ENCODE measurements around the gene EHF.

The EHF gene

GRCh38 chr11:34593085-34593484, 27.8 kb upstream of the EHF start:
- ChIA-PET POLR2A (no interaction called here), CTCF (no interaction called here)
- DNase-seq, result no peak
- Histone ChIP-seq H3K27me3 (replicated peaks in 2 of 5; ENCODE audit: control insufficient read depth in 4 of 5, insufficient read depth in 5 of 5, low read length in 4 of 5) (no peaks in the 10 kb centered on the region), H3K4me1 (ENCODE audit: control extremely low read depth in 1 of 4, control insufficient read depth in 4 of 4, insufficient read depth in 4 of 4, low read length in 3 of 4) (no peaks in the 10 kb centered on the region), H3K36me3 (ENCODE audit: control insufficient read depth in 4 of 4, insufficient read depth in 4 of 4, low read length in 3 of 4) (no peaks in the 10 kb centered on the region), H3K4me3 (ENCODE audit: control insufficient read depth in 1 of 7, extremely low read depth in 1 of 7, insufficient read depth in 4 of 7, low read depth in 2 of 7, low read length in 6 of 7) (no peak overlapping the region), H3K27ac (ENCODE audit: insufficient read depth in 1 of 2, low read depth in 1 of 2, low read length in 2 of 2, poor library complexity in 1 of 2, severe bottlenecking in 2 of 2) (no peak overlapping the region), H3K9me3 (ENCODE audit: control extremely low read depth in 1 of 5, control insufficient read depth in 4 of 5, insufficient read depth in 2 of 5, low read depth in 1 of 5, low read length in 4 of 5) (peaks cover 0 to 16% (median 3%) of the 10 kb centered on the region in 5 experiments)
- 100% methylated on average over 1 of the region's 1 CpG for WGBS (ENCODE audit: insufficient coverage)

GRCh38 chr11:34594603-34595002, 26.3 kb upstream of the EHF start:
- CTCF ChIA-PET, result interaction anchor here (1.1 kb wide), 1 partner anchor 297 kb away, joined by 3 read pairs; no protein-coding TSS in a partner anchor
- no peaks in the 10 kb centered on the region for H3K36me3 ChIP-seq (ENCODE audit: control insufficient read depth in 4 of 4, insufficient read depth in 4 of 4, low read length in 3 of 4)
- no peak overlapping the region for H3K4me3 ChIP-seq (ENCODE audit: control insufficient read depth in 1 of 7, extremely low read depth in 1 of 7, insufficient read depth in 4 of 7, low read depth in 2 of 7, low read length in 6 of 7)
- peaks cover 0 to 8% (median 4%) of the 10 kb centered on the region in 4 experiments for H3K4me1 ChIP-seq (ENCODE audit: control extremely low read depth in 1 of 4, control insufficient read depth in 4 of 4, insufficient read depth in 4 of 4, low read length in 3 of 4)
- peaks cover 0 to 16% (median 3%) of the 10 kb centered on the region in 5 experiments for H3K9me3 ChIP-seq (ENCODE audit: control extremely low read depth in 1 of 5, control insufficient read depth in 4 of 5, insufficient read depth in 2 of 5, low read depth in 1 of 5, low read length in 4 of 5)
- POLR2A ChIA-PET, result no interaction called here
- DNase-seq, result no peak
- no peak overlapping the region for H3K27ac ChIP-seq (ENCODE audit: insufficient read depth in 1 of 2, low read depth in 1 of 2, low read length in 2 of 2, poor library complexity in 1 of 2, severe bottlenecking in 2 of 2)
- no peaks in the 10 kb centered on the region for H3K27me3 ChIP-seq (replicated peaks in 2 of 5; ENCODE audit: control insufficient read depth in 4 of 5, insufficient read depth in 5 of 5, low read length in 4 of 5)
- 100% methylated on average over 3 of the region's 3 CpGs for WGBS (ENCODE audit: insufficient coverage)

GRCh38 chr11:34595391-34595790, 25.5 kb upstream of the EHF start:
- 100% methylated on average over 1 of the region's 2 CpGs for WGBS (ENCODE audit: insufficient coverage)
- H3K9me3 ChIP-seq (ENCODE audit: control extremely low read depth in 1 of 5, control insufficient read depth in 4 of 5, insufficient read depth in 2 of 5, low read depth in 1 of 5, low read length in 4 of 5), result peaks cover 0 to 16% (median 3%) of the 10 kb centered on the region in 5 experiments
- ChIA-PET POLR2A (no interaction called here), CTCF (interaction anchor here (2.6 kb wide), 1 partner anchor 9 kb away, joined by 13 read pairs; no protein-coding TSS in a partner anchor)
- no peak for DNase-seq
- H3K4me1 ChIP-seq (ENCODE audit: control extremely low read depth in 1 of 4, control insufficient read depth in 4 of 4, insufficient read depth in 4 of 4, low read length in 3 of 4), result peaks cover 0 to 16% (median 7%) of the 10 kb centered on the region in 4 experiments
- no peaks in the 10 kb centered on the region for H3K36me3 ChIP-seq (ENCODE audit: control insufficient read depth in 4 of 4, insufficient read depth in 4 of 4, low read length in 3 of 4)
- no peak overlapping the region for H3K27ac ChIP-seq (ENCODE audit: insufficient read depth in 1 of 2, low read depth in 1 of 2, low read length in 2 of 2, poor library complexity in 1 of 2, severe bottlenecking in 2 of 2)
- no peak overlapping the region for H3K4me3 ChIP-seq (ENCODE audit: control insufficient read depth in 1 of 7, extremely low read depth in 1 of 7, insufficient read depth in 4 of 7, low read depth in 2 of 7, low read length in 6 of 7)
- H3K27me3 ChIP-seq (replicated peaks in 2 of 5; ENCODE audit: control insufficient read depth in 4 of 5, insufficient read depth in 5 of 5, low read length in 4 of 5), result no peaks in the 10 kb centered on the region

- Histone ChIP-seq H3K9me3 (ENCODE audit: control extremely low read depth in 1 of 5, control insufficient read depth in 4 of 5, insufficient read depth in 2 of 5, low read depth in 1 of 5, low read length in 4 of 5) (peaks cover 0 to 16% (median 3%) of the 10 kb centered on the region in 5 experiments), H3K27ac (ENCODE audit: insufficient read depth in 1 of 2, low read depth in 1 of 2, low read length in 2 of 2, poor library complexity in 1 of 2, severe bottlenecking in 2 of 2) (no peak overlapping the region), H3K36me3 (ENCODE audit: control insufficient read depth in 4 of 4, insufficient read depth in 4 of 4, low read length in 3 of 4) (no peaks in the 10 kb centered on the region), H3K4me3 (ENCODE audit: control insufficient read depth in 1 of 7, extremely low read depth in 1 of 7, insufficient read depth in 4 of 7, low read depth in 2 of 7, low read length in 6 of 7) (no peak overlapping the region), H3K4me1 (ENCODE audit: control extremely low read depth in 1 of 4, control insufficient read depth in 4 of 4, insufficient read depth in 4 of 4, low read length in 3 of 4) (peaks cover 0 to 19% (median 8%) of the 10 kb centered on the region in 4 experiments), H3K27me3 (replicated peaks in 2 of 5; ENCODE audit: control insufficient read depth in 4 of 5, insufficient read depth in 5 of 5, low read length in 4 of 5) (no peaks in the 10 kb centered on the region)
- CTCF ChIA-PET, result interaction anchor here (1.3 to 2.6 kb wide), 2 partner anchors 10 to 295 kb away, joined by 3 to 13 read pairs; no protein-coding TSS in a partner anchor
- WGBS (ENCODE audit: insufficient coverage), result 98% methylated on average over 9 of the region's 11 CpGs
- no peak for DNase-seq
- POLR2A ChIA-PET, result no interaction called here
Observed at GRCh38 chr11:34595960-34596644, 24.8 kb upstream of the EHF start.

GRCh38 chr11:34599406-34599945, 21.4 kb upstream of the EHF start:
- DNase-seq, result peak in 2 of 3 donors; percentile 31 to 46
- Histone ChIP-seq H3K27ac (ENCODE audit: insufficient read depth in 1 of 2, low read depth in 1 of 2, low read length in 2 of 2, poor library complexity in 1 of 2, severe bottlenecking in 2 of 2) (peak overlapping the region in 1 of 2 experiments; percentile 68), H3K27me3 (replicated peaks in 2 of 5; ENCODE audit: control insufficient read depth in 4 of 5, insufficient read depth in 5 of 5, low read length in 4 of 5) (no peaks in the 10 kb centered on the region), H3K4me1 (ENCODE audit: control extremely low read depth in 1 of 4, control insufficient read depth in 4 of 4, insufficient read depth in 4 of 4, low read length in 3 of 4) (peaks cover 0 to 19% (median 8%) of the 10 kb centered on the region in 4 experiments), H3K36me3 (ENCODE audit: control insufficient read depth in 4 of 4, insufficient read depth in 4 of 4, low read length in 3 of 4) (no peaks in the 10 kb centered on the region), H3K9me3 (ENCODE audit: control extremely low read depth in 1 of 5, control insufficient read depth in 4 of 5, insufficient read depth in 2 of 5, low read depth in 1 of 5, low read length in 4 of 5) (peaks cover 0 to 8% (median 0%) of the 10 kb centered on the region in 5 experiments), H3K4me3 (ENCODE audit: control insufficient read depth in 1 of 7, extremely low read depth in 1 of 7, insufficient read depth in 4 of 7, low read depth in 2 of 7, low read length in 6 of 7) (no peak overlapping the region)
- POLR2A ChIA-PET, result no interaction called here
- 65% methylated on average over 6 of the region's 8 CpGs for WGBS (ENCODE audit: insufficient coverage)
- CTCF ChIA-PET, result no interaction called here

GRCh38 chr11:34600339-34601084, 20.4 kb upstream of the EHF start:
- peaks cover 0 to 19% (median 8%) of the 10 kb centered on the region in 4 experiments for H3K4me1 ChIP-seq (ENCODE audit: control extremely low read depth in 1 of 4, control insufficient read depth in 4 of 4, insufficient read depth in 4 of 4, low read length in 3 of 4)
- CTCF ChIA-PET, result interaction anchor here (2.0 kb wide), 1 partner anchor 14 kb away, joined by 10 read pairs; no protein-coding TSS in a partner anchor
- no peaks in the 10 kb centered on the region for H3K27me3 ChIP-seq (replicated peaks in 2 of 5; ENCODE audit: control insufficient read depth in 4 of 5, insufficient read depth in 5 of 5, low read length in 4 of 5)
- no peak overlapping the region for H3K4me3 ChIP-seq (ENCODE audit: control insufficient read depth in 1 of 7, extremely low read depth in 1 of 7, insufficient read depth in 4 of 7, low read depth in 2 of 7, low read length in 6 of 7)
- no peaks in the 10 kb centered on the region for H3K36me3 ChIP-seq (ENCODE audit: control insufficient read depth in 4 of 4, insufficient read depth in 4 of 4, low read length in 3 of 4)
- H3K9me3 ChIP-seq (ENCODE audit: control extremely low read depth in 1 of 5, control insufficient read depth in 4 of 5, insufficient read depth in 2 of 5, low read depth in 1 of 5, low read length in 4 of 5), result peaks cover 0 to 6% (median 0%) of the 10 kb centered on the region in 5 experiments
- WGBS (ENCODE audit: insufficient coverage), result 85% methylated on average over 9 of the region's 11 CpGs
- DNase-seq, result no peak
- POLR2A ChIA-PET, result no interaction called here
- H3K27ac ChIP-seq (ENCODE audit: insufficient read depth in 1 of 2, low read depth in 1 of 2, low read length in 2 of 2, poor library complexity in 1 of 2, severe bottlenecking in 2 of 2), result peak overlapping the region in 1 of 2 experiments; percentile 68

Measured in common myeloid progenitor, CD34-positive (primary cell).